ENCODE results near the gene PAK2. TPM values are rescaled to one million over a fixed set of nuclear protein-coding genes. Genes with fewer than 3 reads are reported as not detected.

Gene PAK2
- total RNA-seq, 1 experiment from 2014 or later, result 69.6 TPM

DNA sequence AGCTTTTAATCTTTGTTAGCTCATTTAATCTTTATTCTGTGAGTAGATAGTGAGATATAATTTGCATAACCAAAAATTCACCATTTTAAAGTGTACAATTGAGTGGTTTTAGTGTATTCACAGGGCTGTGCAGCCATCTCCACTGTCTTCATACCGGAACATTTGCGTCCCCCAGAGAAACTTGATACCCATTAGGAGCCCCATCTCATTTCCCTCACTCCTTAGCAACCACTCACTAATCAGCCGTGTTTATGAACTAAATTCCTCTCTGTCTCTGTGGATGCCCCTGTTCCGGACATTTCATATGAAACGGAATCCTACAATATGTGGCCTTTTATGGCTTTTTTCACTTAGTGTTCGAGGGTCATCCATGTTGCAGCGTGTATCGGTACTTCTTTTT lies 38.2 kb downstream of the PAK2 start:
- no peak for ATAC-seq
- Histone ChIP-seq H2AFZ (ENCODE audit: low read depth, low read length, poor library complexity, severe bottlenecking) (no peak overlapping the region), H3K4me1 (ENCODE audit: control insufficient read depth in 1 of 2, insufficient read depth in 2 of 2, low read length in 2 of 2) (no peaks in the 10 kb centered on the region), H4K20me1 (ENCODE audit: insufficient read depth) (peaks cover 5% of the 10 kb centered on the region; the same call in 1 of the 2 replicates), H3K36me3 (ENCODE audit: control insufficient read depth in 1 of 2, insufficient read depth in 2 of 2, low read length in 2 of 2) (no peaks in the 10 kb centered on the region), H3K27me3 (ENCODE audit: insufficient read depth, low read length) (no peaks in the 10 kb centered on the region), H3K4me2 (ENCODE audit: low read length) (no peak overlapping the region), H3K79me2 (ENCODE audit: insufficient read depth, low read length) (peaks cover 85% of the 10 kb centered on the region), H3K27ac (ENCODE audit: low read depth, low read length) (no peak overlapping the region), H3K9ac (ENCODE audit: low read length) (no peak overlapping the region), H3K9me2 (ENCODE audit: insufficient read depth) (no peaks in the 10 kb centered on the region), H3K4me3 (replicated peaks in 1 of 2; ENCODE audit: low read depth in 1 of 2, low read length in 2 of 2) (no peak overlapping the region), H3K9me3 (ENCODE audit: control insufficient read depth in 1 of 2, insufficient read depth in 1 of 2, low read depth in 1 of 2, low read length in 2 of 2) (no peaks in the 10 kb centered on the region)
- RAD21 ChIA-PET (ENCODE audit: low non-redundant PET in 1 of 2, low total read pairs in 2 of 2, uncharacterized antibody in 2 of 2, unreplicated experiment in 2 of 2), result no interaction called here
- POLR2A ChIA-PET, result no interaction called here
- no peak for DNase-seq (ENCODE audit: low read depth, low spot score)
- intact Hi-C loops (cut with micrococcal nuclease), result no loop called here
- BruUV-seq (replicated peaks), result no TSS peak
- CTCF ChIA-PET, result no interaction called here
- no peak for TF ChIP-seq ZNF274 (IDR thresholded peaks at IDR 0.05; ENCODE audit: low read depth, low read length)
- TF ChIP-seq JUND (IDR thresholded peaks at IDR 0.05), result no peak
- no peak for TF ChIP-seq TCF7L2 (IDR thresholded peaks at IDR 0.05; ENCODE audit: borderline replicate concordance, extremely low read depth, insufficient read depth, insufficient read length)
- TF ChIP-seq CBX3 (IDR thresholded peaks at IDR 0.05; ENCODE audit: low read depth), result no peak
- TF ChIP-seq, protein P1, sequence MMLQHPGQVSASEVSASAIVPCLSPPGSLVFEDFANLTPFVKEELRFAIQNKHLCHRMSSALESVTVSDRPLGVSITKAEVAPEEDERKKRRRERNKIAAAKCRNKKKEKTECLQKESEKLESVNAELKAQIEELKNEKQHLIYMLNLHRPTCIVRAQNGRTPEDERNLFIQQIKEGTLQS (IDR thresholded peaks at IDR 0.05), result no peak
- TF ChIP-seq, protein P2, sequence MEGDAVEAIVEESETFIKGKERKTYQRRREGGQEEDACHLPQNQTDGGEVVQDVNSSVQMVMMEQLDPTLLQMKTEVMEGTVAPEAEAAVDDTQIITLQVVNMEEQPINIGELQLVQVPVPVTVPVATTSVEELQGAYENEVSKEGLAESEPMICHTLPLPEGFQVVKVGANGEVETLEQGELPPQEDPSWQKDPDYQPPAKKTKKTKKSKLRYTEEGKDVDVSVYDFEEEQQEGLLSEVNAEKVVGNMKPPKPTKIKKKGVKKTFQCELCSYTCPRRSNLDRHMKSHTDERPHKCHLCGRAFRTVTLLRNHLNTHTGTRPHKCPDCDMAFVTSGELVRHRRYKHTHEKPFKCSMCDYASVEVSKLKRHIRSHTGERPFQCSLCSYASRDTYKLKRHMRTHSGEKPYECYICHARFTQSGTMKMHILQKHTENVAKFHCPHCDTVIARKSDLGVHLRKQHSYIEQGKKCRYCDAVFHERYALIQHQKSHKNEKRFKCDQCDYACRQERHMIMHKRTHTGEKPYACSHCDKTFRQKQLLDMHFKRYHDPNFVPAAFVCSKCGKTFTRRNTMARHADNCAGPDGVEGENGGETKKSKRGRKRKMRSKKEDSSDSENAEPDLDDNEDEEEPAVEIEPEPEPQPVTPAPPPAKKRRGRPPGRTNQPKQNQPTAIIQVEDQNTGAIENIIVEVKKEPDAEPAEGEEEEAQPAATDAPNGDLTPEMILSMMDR (IDR thresholded peaks at IDR 0.05 in 2 of 3, conservative IDR thresholded peaks at IDR 0.05 in 1 of 3; ENCODE audit: borderline replicate concordance in 1 of 3, insufficient read depth in 1 of 3, low read depth in 2 of 3, low read length in 2 of 3), result no peak
- no peak for TF ChIP-seq EZH2phosphoT487 (IDR thresholded peaks at IDR 0.05; ENCODE audit: borderline replicate concordance)
- no peak for TF ChIP-seq REST (IDR thresholded peaks at IDR 0.05; ENCODE audit: low read depth)
- no peak for TF ChIP-seq SP1 (IDR thresholded peaks at IDR 0.05; ENCODE audit: low read depth)
- TF ChIP-seq ZBTB33 (IDR thresholded peaks at IDR 0.05; ENCODE audit: extremely low read depth, insufficient replicate concordance, low read length), result no peak

All from HCT116 (cell line).